ENCODE results near the gene GRM8.
"Not testable (repeated sequence)": the region's sequence is repeated elsewhere in the genome, so short reads cannot be mapped to it uniquely, and the experiment has no call there.

GRM8 gene

GRCh38 chr7:126924477-126924876 lies 328.3 kb downstream of the GRM8 start:
- DNase-seq (ENCODE audit: low read depth, low spot score) = no peak

- DNase-seq (ENCODE audit: low read depth, low spot score) = not testable (repeated sequence)
These were observed 341.1 kb downstream of the GRM8 start for GRCh38 chr7:126911627-126912026.

GRCh38 chr7:126908564-126908963 lies 344.2 kb downstream of the GRM8 start:
- not testable (repeated sequence) for DNase-seq (ENCODE audit: low read depth, low spot score)

GRCh38 chr7:126907657-126908056 lies 345.1 kb downstream of the GRM8 start:
- not testable (repeated sequence) for DNase-seq (ENCODE audit: low read depth, low spot score)

- not testable (repeated sequence) for DNase-seq (ENCODE audit: low read depth, low spot score)
These were observed 347.5 kb downstream of the GRM8 start for GRCh38 chr7:126905255-126905654.

- not testable (repeated sequence) for DNase-seq (ENCODE audit: low read depth, low spot score)
These were observed 351.5 kb downstream of the GRM8 start for GRCh38 chr7:126901041-126901765.

- not testable (repeated sequence) for DNase-seq (ENCODE audit: low read depth, low spot score)
These were observed 364.8 kb downstream of the GRM8 start for GRCh38 chr7:126887980-126888379.

- DNase-seq (ENCODE audit: low read depth, low spot score) = not testable (repeated sequence)
These were observed 365.2 kb downstream of the GRM8 start for GRCh38 chr7:126887560-126887959.

- not testable (repeated sequence) for DNase-seq (ENCODE audit: low read depth, low spot score)
These were observed 370.0 kb downstream of the GRM8 start for GRCh38 chr7:126882730-126883129.

GRCh38 chr7:126881908-126882307 lies 370.8 kb downstream of the GRM8 start:
- DNase-seq (ENCODE audit: low read depth, low spot score) = not testable (repeated sequence)

GRCh38 chr7:126881315-126881714 lies 371.4 kb downstream of the GRM8 start:
- DNase-seq (ENCODE audit: low read depth, low spot score) = no peak

GRCh38 chr7:126876536-126876935 lies 376.2 kb downstream of the GRM8 start:
- not testable (repeated sequence) for DNase-seq (ENCODE audit: low read depth, low spot score)

- peak; percentile 2 for DNase-seq (ENCODE audit: low read depth, low spot score)
These were observed 395.9 kb downstream of the GRM8 start for GRCh38 chr7:126856691-126857291.

GRCh38 chr7:126845331-126845730 lies 407.4 kb downstream of the GRM8 start:
- no peak for DNase-seq (ENCODE audit: low read depth, low spot score)

- DNase-seq (ENCODE audit: low read depth, low spot score) = no peak
These were observed 408.9 kb downstream of the GRM8 start for GRCh38 chr7:126843883-126844282.

GRCh38 chr7:126843336-126843735 lies 409.4 kb downstream of the GRM8 start:
- DNase-seq (ENCODE audit: low read depth, low spot score) = no peak

- DNase-seq (ENCODE audit: low read depth, low spot score) = no peak
These were observed 410.3 kb downstream of the GRM8 start for GRCh38 chr7:126842451-126842850.

GRCh38 chr7:126840869-126841268 lies 411.9 kb downstream of the GRM8 start:
- no peak for DNase-seq (ENCODE audit: low read depth, low spot score)

GRCh38 chr7:126839624-126840023 lies 413.1 kb downstream of the GRM8 start:
- no peak for DNase-seq (ENCODE audit: low read depth, low spot score)

GRCh38 chr7:126838194-126838593 lies 414.5 kb downstream of the GRM8 start:
- no peak for DNase-seq (ENCODE audit: low read depth, low spot score)

GRCh38 chr7:126831241-126831640 lies 421.5 kb downstream of the GRM8 start:
- not testable (repeated sequence) for DNase-seq (ENCODE audit: low read depth, low spot score)

- no peak for DNase-seq (ENCODE audit: low read depth, low spot score)
These were observed 431.8 kb downstream of the GRM8 start for GRCh38 chr7:126820925-126821324.

GRCh38 chr7:126819197-126819484 lies 433.6 kb downstream of the GRM8 start:
- no peak for DNase-seq (ENCODE audit: low read depth, low spot score)
